ENCODE results near the gene UHMK1. TPM values are rescaled to one million over a fixed set of nuclear protein-coding genes. Genes with fewer than 3 reads are reported as not detected.
"Not testable (repeated sequence)": the region's sequence is repeated elsewhere in the genome, so short reads cannot be mapped to it uniquely, and the experiment has no call there.

The UHMK1 gene
- total RNA-seq, 3 donors from 2014 or later, result 44.9 to 68.9 (median 63.8) TPM

DNA sequence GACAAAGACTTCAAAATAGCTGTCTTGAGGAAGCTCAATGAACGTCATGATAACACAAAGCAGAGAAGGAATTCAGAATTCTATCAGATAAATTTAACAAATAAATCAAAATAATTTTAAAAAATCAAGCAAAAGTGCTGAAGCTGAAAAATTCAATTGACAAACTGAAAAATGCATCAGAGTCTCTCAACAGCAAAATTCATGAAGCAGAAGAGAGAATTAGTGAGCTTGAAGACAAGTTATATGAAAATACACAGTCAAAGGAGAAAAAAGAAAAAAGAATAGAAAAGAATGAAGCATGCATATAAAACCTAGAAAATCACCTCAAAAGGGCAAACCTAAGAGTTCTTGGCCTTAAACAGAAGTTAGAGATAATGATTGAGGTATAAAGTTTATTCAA is 21.0 kb upstream of the UHMK1 start:
- intact Hi-C loops (cut with DNase I; ENCODE audit: low total_unique reads), result no loop called here
- TF ChIP-seq POLR2A (IDR thresholded peaks at IDR 0.05) (no peak), POLR2AphosphoS5 (IDR thresholded peaks at IDR 0.05) (no peak)
- TF ChIP-seq, protein P1, sequence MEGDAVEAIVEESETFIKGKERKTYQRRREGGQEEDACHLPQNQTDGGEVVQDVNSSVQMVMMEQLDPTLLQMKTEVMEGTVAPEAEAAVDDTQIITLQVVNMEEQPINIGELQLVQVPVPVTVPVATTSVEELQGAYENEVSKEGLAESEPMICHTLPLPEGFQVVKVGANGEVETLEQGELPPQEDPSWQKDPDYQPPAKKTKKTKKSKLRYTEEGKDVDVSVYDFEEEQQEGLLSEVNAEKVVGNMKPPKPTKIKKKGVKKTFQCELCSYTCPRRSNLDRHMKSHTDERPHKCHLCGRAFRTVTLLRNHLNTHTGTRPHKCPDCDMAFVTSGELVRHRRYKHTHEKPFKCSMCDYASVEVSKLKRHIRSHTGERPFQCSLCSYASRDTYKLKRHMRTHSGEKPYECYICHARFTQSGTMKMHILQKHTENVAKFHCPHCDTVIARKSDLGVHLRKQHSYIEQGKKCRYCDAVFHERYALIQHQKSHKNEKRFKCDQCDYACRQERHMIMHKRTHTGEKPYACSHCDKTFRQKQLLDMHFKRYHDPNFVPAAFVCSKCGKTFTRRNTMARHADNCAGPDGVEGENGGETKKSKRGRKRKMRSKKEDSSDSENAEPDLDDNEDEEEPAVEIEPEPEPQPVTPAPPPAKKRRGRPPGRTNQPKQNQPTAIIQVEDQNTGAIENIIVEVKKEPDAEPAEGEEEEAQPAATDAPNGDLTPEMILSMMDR (IDR thresholded peaks at IDR 0.05), result no peak

DNA sequence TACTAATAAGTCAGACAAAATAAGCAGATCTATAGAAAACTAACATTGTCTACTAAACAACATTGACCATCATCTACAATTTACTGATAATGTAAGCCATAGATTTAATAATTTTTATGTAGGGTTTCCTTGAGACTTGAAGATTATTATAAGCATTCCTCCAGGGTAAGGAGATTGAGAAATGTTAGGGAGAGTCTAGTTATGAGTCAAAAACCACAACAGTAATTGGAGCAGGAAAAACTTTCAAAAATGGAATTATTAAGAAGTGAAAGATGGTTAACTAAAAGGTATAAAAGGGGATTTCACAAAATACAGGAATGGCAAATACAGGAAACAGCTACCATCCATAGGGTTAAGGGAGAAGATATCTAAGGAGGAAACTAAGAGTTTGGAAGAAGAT is 12.4 kb upstream of the UHMK1 start:
- Histone ChIP-seq H3K4me1 (no peaks in the 10 kb centered on the region), H3K9me3 (no peaks in the 10 kb centered on the region), H3K4me3 (no peak overlapping the region), H3K27ac (no peak overlapping the region), H3K27me3 (peaks cover 0 to 5% of the 10 kb centered on the region in 2 donors), H3K36me3 (no peaks in the 10 kb centered on the region)
- intact Hi-C loops (cut with DNase I; ENCODE audit: low total_unique reads), result no loop called here
- no peak for DNase-seq (ENCODE audit: low spot score in 2 of 2)
- TF ChIP-seq POLR2A (IDR thresholded peaks at IDR 0.05), result no peak
- TF ChIP-seq, protein P1 (IDR thresholded peaks at IDR 0.05), result no peak

More for the DNA sequence above, 21.0 kb upstream of the UHMK1 start:
- Histone ChIP-seq H3K9me3 (no peaks in the 10 kb centered on the region), H3K36me3 (no peaks in the 10 kb centered on the region), H3K4me1 (no peaks in the 10 kb centered on the region), H3K4me3 (no peak overlapping the region), H3K27me3 (no peaks in the 10 kb centered on the region), H3K27ac (no peak overlapping the region)
- no peak for DNase-seq (ENCODE audit: low spot score in 2 of 2)

DNA sequence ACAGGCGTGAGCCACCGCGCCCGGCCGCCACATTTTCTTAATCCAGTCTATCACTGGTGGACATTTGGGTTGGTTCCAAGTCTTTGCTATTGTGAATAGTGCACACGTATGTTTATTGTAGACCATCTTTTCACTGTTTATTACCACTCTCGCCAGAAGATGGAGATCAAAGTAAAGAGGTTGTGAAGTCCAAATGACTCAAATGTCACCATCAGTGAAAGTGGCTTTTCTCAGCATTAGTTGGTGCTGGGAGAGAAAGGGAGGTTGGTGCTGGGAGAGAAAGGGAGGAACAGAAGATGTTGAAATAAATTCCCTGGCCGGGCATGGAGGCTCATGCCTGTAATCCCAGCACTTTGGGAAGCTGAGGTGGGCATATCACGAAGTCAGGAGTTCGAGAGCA is 10.4 kb upstream of the UHMK1 start:
- Histone ChIP-seq H3K27me3 (peaks cover 0 to 5% of the 10 kb centered on the region in 2 donors), H3K4me3 (no peak overlapping the region), H3K9me3 (no peaks in the 10 kb centered on the region), H3K36me3 (no peaks in the 10 kb centered on the region), H3K4me1 (no peaks in the 10 kb centered on the region), H3K27ac (no peak overlapping the region)
- intact Hi-C loops (cut with DNase I; ENCODE audit: low total_unique reads), result no loop called here
- TF ChIP-seq, protein P1 (IDR thresholded peaks at IDR 0.05), result no peak
- TF ChIP-seq POLR2A (IDR thresholded peaks at IDR 0.05) (no peak), POLR2AphosphoS5 (IDR thresholded peaks at IDR 0.05) (no peak)
- no peak for DNase-seq (ENCODE audit: low spot score in 2 of 2)

DNA sequence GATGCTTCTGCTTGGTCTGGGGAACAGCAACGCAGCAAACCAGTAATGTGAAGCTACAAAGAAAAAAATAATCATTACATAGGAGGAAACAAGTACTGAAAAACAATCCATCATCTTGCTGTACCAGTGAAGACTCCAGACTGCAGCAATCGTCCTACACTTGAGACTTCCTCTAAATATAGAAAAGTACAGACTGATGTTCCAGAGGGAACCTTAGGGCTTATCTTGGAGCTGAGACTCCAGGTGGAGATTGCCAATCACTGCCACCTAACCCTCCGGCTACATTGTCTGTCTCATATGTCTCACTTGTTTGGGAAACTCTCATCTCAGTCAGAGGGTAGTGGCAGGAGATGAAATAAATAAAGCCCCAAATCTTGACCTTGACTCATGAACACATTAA is 9.4 kb upstream of the UHMK1 start:
- Histone ChIP-seq H3K4me3 (no peak overlapping the region), H3K27me3 (peaks cover 0 to 5% of the 10 kb centered on the region in 2 donors), H3K4me1 (no peaks in the 10 kb centered on the region), H3K27ac (no peak overlapping the region), H3K9me3 (no peaks in the 10 kb centered on the region), H3K36me3 (no peaks in the 10 kb centered on the region)
- DNase-seq (ENCODE audit: low spot score in 2 of 2), result no peak
- TF ChIP-seq POLR2AphosphoS5 (IDR thresholded peaks at IDR 0.05) (no peak), POLR2A (IDR thresholded peaks at IDR 0.05) (no peak)
- TF ChIP-seq, protein P1 (IDR thresholded peaks at IDR 0.05), result no peak
- intact Hi-C loops (cut with DNase I; ENCODE audit: low total_unique reads), result no loop called here

DNA sequence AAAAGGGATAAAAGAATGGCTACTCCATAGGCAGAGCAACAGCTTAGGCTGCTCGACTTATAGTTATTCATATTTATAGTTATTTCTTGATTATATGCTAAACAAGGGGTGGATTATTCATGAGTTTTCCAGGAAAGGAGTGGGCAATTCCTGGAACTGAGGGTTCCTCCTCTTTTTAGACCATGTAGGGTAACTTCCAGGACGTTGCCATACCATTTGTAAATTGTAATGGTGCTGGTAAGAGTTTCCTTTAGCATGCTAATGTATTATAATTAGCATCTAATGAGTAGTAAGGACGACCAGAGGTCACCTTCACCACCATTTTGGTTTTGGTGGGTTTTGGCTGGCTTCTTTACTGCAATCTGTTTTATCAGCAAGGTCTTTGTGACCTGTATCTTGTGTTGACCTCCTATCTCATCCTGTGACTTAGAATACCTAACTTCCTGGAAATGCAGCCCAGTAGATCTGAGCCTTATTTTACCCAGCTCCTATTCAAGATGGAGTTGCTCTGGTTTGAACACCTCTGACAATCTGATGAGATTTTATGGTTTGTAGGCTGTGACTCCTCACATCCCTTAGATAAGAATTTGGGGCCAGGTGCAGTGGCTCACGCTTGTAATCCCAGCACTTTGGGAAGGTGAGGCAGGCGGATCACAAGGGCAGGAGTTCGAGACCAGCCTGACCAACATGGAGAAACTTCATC is 1.9 kb upstream of the UHMK1 start:
- not testable (repeated sequence) for H3K36me3 ChIP-seq, H3K4me1 ChIP-seq
- intact Hi-C loops (cut with DNase I; ENCODE audit: low total_unique reads), result loop anchor here (10.0 kb wide), 1 partner anchor 1621 kb away; no protein-coding TSS in a partner anchor

More for the DNA sequence above, 1.9 kb upstream of the UHMK1 start:
- H3K9me3 ChIP-seq; H3K27me3 ChIP-seq; DNase-seq (ENCODE audit: low spot score in 2 of 2); H3K4me3 ChIP-seq; H3K27ac ChIP-seq: not testable (repeated sequence)
